GM18520 (cell line): Measurements from ENCODE around the gene MOBP.
A peak's percentile ranks its signal among the peaks of the same experiment; 100 is the strongest.

ENCODE experiments used
- ATAC-seq: cut with Tn5 transposase; IDR thresholded peaks from one replicate; pipeline ENCODE4 v1.9.1; 2021; ENCODE audit not compliant: unreplicated experiment

The MOBP gene

DNA sequence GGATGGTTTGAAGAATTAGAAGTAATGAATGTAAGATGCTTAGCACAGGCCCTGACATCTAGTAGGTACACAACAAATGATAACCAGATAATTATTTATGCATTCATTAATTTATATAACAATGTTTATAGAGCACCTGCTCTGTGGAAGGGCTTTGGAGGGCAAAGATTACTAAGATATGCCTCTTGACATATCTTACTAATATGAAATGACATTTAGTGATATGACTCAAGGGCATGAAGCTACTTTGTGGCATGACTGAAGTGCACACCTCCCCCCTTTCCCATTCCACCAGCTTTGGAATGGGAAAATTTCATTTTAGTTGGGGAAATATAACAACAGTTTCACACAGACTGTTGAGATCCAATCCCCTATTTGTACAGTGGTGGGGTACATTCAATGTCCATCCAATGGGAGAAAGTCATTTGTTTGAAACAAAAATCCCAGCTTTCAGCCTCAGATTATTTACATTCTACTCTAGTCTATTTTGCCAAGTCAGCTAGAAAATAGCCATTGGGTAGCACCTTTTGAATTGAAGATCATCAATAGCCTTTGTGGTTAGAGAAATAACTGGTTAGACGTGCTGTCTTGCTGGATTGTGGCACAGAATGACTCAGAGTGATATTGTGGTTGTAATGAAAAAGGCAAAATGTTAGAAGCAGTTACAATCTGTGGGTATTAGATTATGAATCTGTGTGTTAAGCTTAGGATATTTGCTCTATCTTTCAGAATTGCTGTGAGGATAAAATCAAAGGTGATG, 72.9 kb downstream of the MOBP start:
- peak; percentile 67 for ATAC-seq

DNA sequence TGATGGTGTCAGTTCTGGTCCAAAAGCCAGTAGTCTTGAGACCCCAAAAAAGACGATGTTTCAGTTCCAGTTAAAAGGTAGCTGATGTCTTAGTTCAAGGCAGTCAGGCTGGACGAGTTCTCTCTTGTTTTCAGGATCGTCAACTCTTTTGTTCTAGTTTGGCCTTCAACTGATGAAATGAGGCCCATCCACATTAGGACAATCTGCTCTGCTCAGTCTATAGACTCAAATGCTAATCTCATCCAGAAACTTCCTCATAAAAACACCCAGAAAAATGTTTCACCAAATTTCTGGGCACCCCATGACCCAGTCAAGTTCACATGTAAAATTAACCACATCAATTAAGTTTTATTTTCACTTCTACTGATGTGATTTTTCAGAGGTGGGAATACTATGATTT, 74.0 kb downstream of the MOBP start:
- ATAC-seq = no peak

DNA sequence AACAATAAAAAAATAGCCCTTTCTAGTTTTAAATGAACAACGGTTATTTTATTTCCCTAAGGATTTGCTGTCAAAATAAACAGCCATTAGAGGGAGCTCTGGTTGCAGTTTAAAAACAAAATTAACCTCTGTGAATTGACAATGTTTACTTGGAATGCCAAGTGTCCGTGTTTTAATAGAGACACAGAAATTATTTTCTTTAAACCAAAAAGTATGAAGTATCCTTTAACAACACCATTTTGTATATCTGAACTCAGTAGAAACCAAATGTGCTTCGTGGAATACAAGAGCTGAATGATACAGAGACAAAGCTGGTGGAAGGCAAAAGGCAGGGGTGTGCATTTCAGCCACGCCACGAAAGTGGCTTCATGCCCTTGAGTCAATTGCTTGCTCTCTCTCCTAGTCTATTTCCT, 74.4 kb downstream of the MOBP start:
- ATAC-seq = no peak

DNA sequence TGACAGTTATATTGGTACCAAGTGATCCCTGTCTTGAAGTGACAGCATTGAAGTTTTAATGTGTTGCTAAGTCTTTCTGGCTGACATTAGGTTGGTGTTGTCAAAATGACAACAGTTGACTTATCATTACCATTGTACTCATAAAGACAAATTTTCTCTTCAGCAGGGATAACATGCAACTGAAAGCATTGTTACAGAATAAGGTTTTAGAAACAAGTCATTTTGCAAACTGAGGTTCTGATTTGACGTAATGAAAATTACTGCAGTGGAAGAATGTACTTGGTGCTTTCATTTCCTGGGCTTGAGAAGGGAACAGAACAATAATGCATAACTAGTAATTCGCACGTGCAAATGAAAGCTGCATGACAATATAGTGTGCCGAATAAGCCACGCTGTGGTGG, 75.1 kb downstream of the MOBP start:
- ATAC-seq = no peak

DNA sequence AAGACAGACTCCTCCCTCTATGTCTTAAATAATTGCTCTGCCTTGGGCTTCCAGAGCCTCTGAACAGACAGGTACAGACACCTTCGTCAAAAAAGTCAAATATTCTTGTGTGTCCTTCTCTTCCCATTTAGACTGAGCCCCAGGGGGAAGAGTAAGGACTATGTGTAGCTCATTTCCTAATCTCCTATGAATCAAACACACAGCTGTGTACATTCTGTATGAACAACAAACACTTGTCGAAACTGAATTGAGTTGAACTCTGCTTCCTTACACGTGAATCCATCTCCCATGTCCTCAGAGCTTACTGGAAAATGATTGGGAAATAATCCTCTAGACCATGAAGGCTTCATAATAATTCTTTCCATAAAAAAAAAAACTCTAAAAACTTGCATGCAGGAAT, 80.8 kb downstream of the MOBP start:
- no peak for ATAC-seq

DNA sequence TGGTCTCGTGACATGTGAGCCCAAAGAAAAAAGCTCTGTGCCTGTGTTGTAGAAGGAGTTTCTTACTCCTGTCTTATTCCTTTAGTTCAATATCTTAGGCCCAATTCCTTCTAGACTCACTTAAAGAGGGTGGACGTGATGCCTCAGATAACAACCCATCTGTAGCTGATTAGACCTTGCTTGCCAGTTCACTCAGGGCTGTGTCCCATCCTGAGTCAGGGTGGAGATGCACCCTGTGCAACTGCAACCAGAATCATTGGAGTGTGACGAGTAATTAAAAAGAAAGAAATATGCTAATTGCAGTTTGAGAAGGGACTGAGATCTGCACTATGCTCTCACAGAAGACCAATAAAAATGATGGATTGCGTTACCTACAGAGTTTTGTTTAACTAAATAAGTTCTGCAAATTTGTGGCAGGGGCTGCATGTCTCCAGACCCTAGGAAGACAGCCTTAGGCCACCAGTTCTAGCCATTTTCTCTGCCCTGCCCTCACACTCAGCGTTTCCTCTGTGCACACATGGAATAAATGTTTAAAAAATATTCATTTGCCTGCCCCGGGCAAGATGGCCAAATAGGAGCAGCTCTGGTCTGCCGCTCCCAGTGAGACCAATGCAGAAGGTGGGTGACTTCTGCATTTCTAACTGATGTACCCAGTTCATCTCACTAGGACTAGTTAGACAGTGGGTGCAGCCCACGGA, 83.0 kb downstream of the MOBP start:
- ATAC-seq = no peak
